HCT116 (cell line): ENCODE results near the gene TLE4. TPM values are rescaled to one million over a fixed set of nuclear protein-coding genes. Genes with fewer than 3 reads are reported as not detected.

Experiments used
- ATAC-seq: fragments of 200-7000 bp; cut with Tn5 transposase; 2 replicates; pipeline ENCODE4 v1.9.1; 2020; ENCODE audit warnings: mild to moderate bottlenecking, moderate library complexity
- BruUV-seq: library from RNA; stranded (reverse); fragments of 400-500 nt; replicated peaks from 2 replicates; lab custom pipeline; 2021; lab: Mats Ljungman, UMichigan
- CTCF ChIA-PET: fragments of 300-600 bp; sonication (Branson Sonifier 250); formaldehyde crosslinking; loops from one replicate; lab custom pipeline; 2021; ENCODE audit warnings: antibody characterized with exemption; lab: Charles Lee
- POLR2A ChIA-PET: fragments of 300-600, 350-600 bp; sonication (Branson Sonifier 250); formaldehyde crosslinking; loops from one replicate; lab custom pipeline; 2021; ENCODE audit warnings: antibody characterized with exemption; lab: Charles Lee
- RAD21 ChIA-PET, 2 experiments: fragments of 300-600 bp; sonication (Branson Sonifier 250); formaldehyde crosslinking; loops; one replicate each; lab custom pipeline; 2023; ENCODE audit warnings: low total read pairs in 2 of 2; ENCODE audit not compliant: uncharacterized antibody in 2 of 2, unreplicated experiment in 2 of 2, low non-redundant PET in 1 of 2; lab: Charles Lee
- DNase-seq: peaks from one replicate; pipeline ENCODE4 v3.0.0-alpha.2; 2010; ENCODE audit warnings: low read depth, low spot score
- H2AFZ ChIP-seq: fragments of 200-600 bp; shearing (Covaris generic), sonication (generic); 2 replicates; pipeline ENCODE4 v1.6.1; 2017; ENCODE audit warnings: low read depth, mixed run types, mixed read lengths, antibody characterized with exemption, low read length; ENCODE audit not compliant: poor library complexity, severe bottlenecking
- H3K27ac ChIP-seq: 2 replicates; pipeline ENCODE4 v1.5.1; 2012; ENCODE audit warnings: low read depth, low read length
- H3K27me3 ChIP-seq: fragments of 200-600 bp; sonication (generic); 2 replicates; pipeline ENCODE4 v1.6.1; 2016; ENCODE audit warnings: mixed run types, low read length, mixed read lengths; ENCODE audit not compliant: insufficient read depth
- H3K36me3 ChIP-seq, 2 experiments: fragments of 200-500 bp in 1 of 2; fragments of 200-600 bp in 1 of 2; sonication (Bioruptor generic) in 1 of 2; sonication (generic) in 1 of 2; 2 replicates each; pipeline versions ENCODE4 v1.5.1 to v1.6.1; 2014 to 2016; ENCODE audit warnings: low read length in 2 of 2, inconsistent platforms in 1 of 2, mixed read lengths in 1 of 2, mixed run types in 1 of 2; ENCODE audit not compliant: insufficient read depth in 2 of 2, control insufficient read depth in 1 of 2
- H3K4me1 ChIP-seq, 2 experiments: fragments of 200-600 bp in 1 of 2; sonication (generic) in 1 of 2; 2 replicates each; pipeline versions ENCODE4 v1.5.1 to v1.6.1; 2012 to 2017; ENCODE audit warnings: low read length in 2 of 2, inconsistent platforms in 1 of 2, mild to moderate bottlenecking in 1 of 2, mixed read lengths in 1 of 2, mixed run types in 1 of 2, moderate library complexity in 1 of 2; ENCODE audit not compliant: insufficient read depth in 2 of 2, control insufficient read depth in 1 of 2
- H3K4me2 ChIP-seq: fragments of 200-600 bp; sonication (generic); 2 replicates; pipeline ENCODE4 v1.6.1; 2017; ENCODE audit warnings: mixed run types, low read length, mixed read lengths
- H3K4me3 ChIP-seq, 2 experiments: fragments of 200-600 bp in 1 of 2; sonication (generic) in 1 of 2; replicated peaks in 1 of 2; 2 replicates each; pipeline ENCODE4 v1.5.1; 2011 to 2016; ENCODE audit warnings: low read length in 2 of 2, control low read depth in 1 of 2, low read depth in 1 of 2, mild to moderate bottlenecking in 1 of 2, mixed read lengths in 1 of 2, mixed run types in 1 of 2
- H3K79me2 ChIP-seq: fragments of 200-600 bp; sonication (generic); 2 replicates; pipeline ENCODE4 v1.6.1; 2017; ENCODE audit warnings: mild to moderate bottlenecking, mixed run types, low read length, moderate library complexity, mixed read lengths; ENCODE audit not compliant: insufficient read depth
- H3K9ac ChIP-seq: fragments of 200-600 bp; sonication (generic); 2 replicates; pipeline ENCODE4 v1.6.1; 2016; ENCODE audit warnings: low read length, mixed read lengths
- H3K9me2 ChIP-seq: fragments of 200-600 bp; sonication (generic), shearing (Covaris generic); 2 replicates; pipeline ENCODE4 v1.6.1; 2017; ENCODE audit warnings: mixed run types, mild to moderate bottlenecking, moderate library complexity; ENCODE audit not compliant: insufficient read depth
- H3K9me3 ChIP-seq, 2 experiments: fragments of 200-500 bp in 1 of 2; fragments of 200-600 bp in 1 of 2; sonication (Bioruptor generic) in 1 of 2; sonication (generic) in 1 of 2; 2 replicates each; pipeline ENCODE4 v1.6.1; 2014 to 2017; ENCODE audit warnings: low read length in 2 of 2, mixed read lengths in 2 of 2, inconsistent platforms in 1 of 2, low read depth in 1 of 2, mild to moderate bottlenecking in 1 of 2, mixed run types in 1 of 2, moderate library complexity in 1 of 2; ENCODE audit not compliant: control insufficient read depth in 1 of 2, insufficient read depth in 1 of 2
- H4K20me1 ChIP-seq: fragments of 200-600 bp; sonication (generic), shearing (Covaris generic); 2 replicates; pipeline ENCODE4 v1.6.1; 2017; ENCODE audit warnings: mixed run types, mild to moderate bottlenecking, moderate library complexity; ENCODE audit not compliant: insufficient read depth
- EZH2 ChIP-seq: fragments of 200-600 bp; sonication (generic); IDR thresholded peaks from 2 replicates; pipeline ENCODE4 v1.6.1; 2017; ENCODE audit warnings: antibody characterized with exemption, mixed run types
- EZH2phosphoT487 ChIP-seq: fragments of 200-600 bp; IDR thresholded peaks from 2 replicates; pipeline ENCODE4 v1.6.1; 2018; ENCODE audit warnings: antibody characterized with exemption, borderline replicate concordance
- FOSL1 ChIP-seq: IDR thresholded peaks from 2 replicates; pipeline ENCODE4 v1.6.1; 2012; ENCODE audit warnings: low read depth
- JUND ChIP-seq: IDR thresholded peaks from 2 replicates; pipeline ENCODE4 v1.6.1; 2012
- SRF ChIP-seq: IDR thresholded peaks from 2 replicates; pipeline ENCODE4 v1.6.1; 2012; ENCODE audit warnings: low read depth
- YY1 ChIP-seq: IDR thresholded peaks from 2 replicates; pipeline ENCODE4 v1.6.1; 2011; ENCODE audit warnings: low read length, low read depth, moderate library complexity, mild to moderate bottlenecking; ENCODE audit not compliant: insufficient replicate concordance; ENCODE audit errors: extremely low read depth
- ZNF274 ChIP-seq: fragments of 200-500 bp; sonication (Bioruptor generic); IDR thresholded peaks from 2 replicates; pipeline ENCODE4 v1.6.1; 2014; ENCODE audit warnings: mild to moderate bottlenecking, low read depth, low read length, inconsistent platforms
- intact Hi-C: fragments of 100-400 bp; cut with micrococcal nuclease; formaldehyde crosslinking; loops from 2 replicates; pipeline ENCODE4 v1.10.0; 2022
- total RNA-seq: library from RNA; stranded (reverse); gene quantifications from one replicate; pipeline ENCODE4 v1.2.1, GENCODE V29; 2021; ENCODE audit not compliant: unreplicated experiment
- TF ChIP-seq, protein P1 (sequence below): IDR thresholded peaks from 2 replicates; pipeline ENCODE4 v1.6.1; 2011; ENCODE audit warnings: mild to moderate bottlenecking, low read length, moderate library complexity; ENCODE audit not compliant: insufficient replicate concordance; ENCODE audit errors: extremely low read depth

Gene TLE4
- total RNA-seq, 1 experiment from 2014 or later, result 0.39 TPM

DNA sequence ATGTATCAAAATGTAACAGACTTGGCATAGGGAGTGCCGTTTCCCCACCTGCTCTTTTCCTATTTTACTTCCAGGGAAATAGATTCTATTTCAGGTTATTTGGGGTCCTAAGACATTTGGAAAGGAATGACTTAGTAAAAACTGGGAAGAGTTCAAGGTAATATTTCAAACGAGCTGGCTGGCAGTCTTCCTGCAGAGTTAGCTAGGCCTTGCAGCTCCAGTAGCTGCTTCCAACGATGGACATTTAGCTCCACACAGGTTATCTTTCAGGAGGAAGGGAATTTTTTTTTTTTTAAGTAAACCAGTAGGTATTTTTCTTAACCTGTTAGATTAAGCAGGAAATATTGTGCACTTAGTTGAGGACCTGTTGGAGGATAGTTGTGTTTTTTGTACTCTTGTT lies 45.2 kb downstream of the TLE4 start (continued):
- TF ChIP-seq ZNF274 (no peak), EZH2 (no peak), FOSL1 (no peak), EZH2phosphoT487 (no peak)

DNA sequence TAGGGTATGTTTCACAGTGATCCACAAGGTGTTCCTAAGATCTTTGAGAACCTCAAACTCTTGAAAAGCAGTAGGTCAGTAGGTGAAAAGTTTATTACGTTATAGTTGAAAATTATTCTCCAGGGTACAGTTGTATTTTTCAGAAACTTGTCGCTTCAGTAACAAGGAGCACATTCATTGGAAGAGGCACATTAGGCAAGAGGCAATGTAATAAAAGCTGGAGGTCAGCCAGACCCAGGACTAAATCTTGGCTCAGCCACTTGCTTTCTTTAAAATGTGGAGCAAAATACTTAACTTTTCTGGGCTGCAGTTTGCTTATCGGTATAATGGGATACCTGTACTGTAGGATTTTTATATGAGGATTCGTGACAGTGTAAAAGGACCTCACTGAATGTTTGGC lies 45.6 kb downstream of the TLE4 start:
- no peaks in the 10 kb centered on the region for H4K20me1 ChIP-seq
- ChIA-PET RAD21 (no interaction called here), POLR2A (no interaction called here), CTCF (no interaction called here)
- DNase-seq, result no peak
- BruUV-seq, result no TSS peak
- H3K36me3 ChIP-seq, result no peaks in the 10 kb centered on the region
- H3K4me2 ChIP-seq, result no peak overlapping the region
- H3K79me2 ChIP-seq, result no peaks in the 10 kb centered on the region
- no peak overlapping the region for H3K9ac ChIP-seq
- TF ChIP-seq JUND (no peak), EZH2phosphoT487 (no peak), YY1 (no peak), ZNF274 (no peak)
- H3K27ac ChIP-seq, result no peak overlapping the region
- H3K9me2 ChIP-seq, result no peaks in the 10 kb centered on the region
- intact Hi-C loops, result no loop called here
- no peaks in the 10 kb centered on the region for H3K27me3 ChIP-seq
- H3K4me3 ChIP-seq, result no peak overlapping the region
- H3K9me3 ChIP-seq, result peaks cover 3 to 22% of the 10 kb centered on the region in 2 experiments; a peak in 2 of 4 replicates
- no peaks in the 10 kb centered on the region for H3K4me1 ChIP-seq
- no peak overlapping the region for H2AFZ ChIP-seq
- no peak for ATAC-seq

DNA sequence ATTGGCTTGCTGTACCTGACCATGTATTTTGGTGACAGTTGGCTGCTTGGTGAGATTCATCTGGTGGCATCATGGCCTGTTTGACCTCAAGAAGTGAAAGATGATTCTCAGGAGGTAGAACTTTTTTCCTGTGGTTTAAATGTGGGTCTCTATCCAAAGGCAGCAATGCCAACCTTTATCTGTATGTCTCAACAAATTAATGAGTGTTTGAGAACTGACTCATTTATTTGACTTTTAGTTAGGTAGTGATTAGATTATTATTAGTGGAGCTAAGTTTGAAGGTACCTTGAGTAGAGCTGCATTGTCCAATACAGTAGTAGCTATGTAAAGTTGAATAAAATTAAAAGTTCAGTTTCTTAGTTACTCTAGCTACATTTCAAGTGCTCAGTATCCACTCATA lies 48.2 kb downstream of the TLE4 start:
- Histone ChIP-seq H3K27ac (no peak overlapping the region), H3K9ac (no peak overlapping the region), H4K20me1 (no peaks in the 10 kb centered on the region), H3K36me3 (no peaks in the 10 kb centered on the region), H3K9me2 (no peaks in the 10 kb centered on the region), H3K9me3 (peaks cover 1 to 18% of the 10 kb centered on the region in 2 experiments; a peak in 2 of 4 replicates), H3K27me3 (no peaks in the 10 kb centered on the region), H3K4me3 (no peak overlapping the region), H3K79me2 (no peaks in the 10 kb centered on the region), H3K4me1 (no peaks in the 10 kb centered on the region), H2AFZ (no peak overlapping the region), H3K4me2 (no peak overlapping the region)
- TF ChIP-seq SRF, result no peak
- TF ChIP-seq, protein P1, sequence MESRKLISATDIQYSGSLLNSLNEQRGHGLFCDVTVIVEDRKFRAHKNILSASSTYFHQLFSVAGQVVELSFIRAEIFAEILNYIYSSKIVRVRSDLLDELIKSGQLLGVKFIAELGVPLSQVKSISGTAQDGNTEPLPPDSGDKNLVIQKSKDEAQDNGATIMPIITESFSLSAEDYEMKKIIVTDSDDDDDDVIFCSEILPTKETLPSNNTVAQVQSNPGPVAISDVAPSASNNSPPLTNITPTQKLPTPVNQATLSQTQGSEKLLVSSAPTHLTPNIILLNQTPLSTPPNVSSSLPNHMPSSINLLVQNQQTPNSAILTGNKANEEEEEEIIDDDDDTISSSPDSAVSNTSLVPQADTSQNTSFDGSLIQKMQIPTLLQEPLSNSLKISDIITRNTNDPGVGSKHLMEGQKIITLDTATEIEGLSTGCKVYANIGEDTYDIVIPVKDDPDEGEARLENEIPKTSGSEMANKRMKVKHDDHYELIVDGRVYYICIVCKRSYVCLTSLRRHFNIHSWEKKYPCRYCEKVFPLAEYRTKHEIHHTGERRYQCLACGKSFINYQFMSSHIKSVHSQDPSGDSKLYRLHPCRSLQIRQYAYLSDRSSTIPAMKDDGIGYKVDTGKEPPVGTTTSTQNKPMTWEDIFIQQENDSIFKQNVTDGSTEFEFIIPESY, result no peak
- ChIA-PET CTCF (no interaction called here), POLR2A (no interaction called here), RAD21 (no interaction called here)
- ATAC-seq (no peak), DNase-seq (no peak)
- intact Hi-C loops, result no loop called here
- BruUV-seq, result no TSS peak
